Ramos (cell line): ENCODE data around the gene NPR1.
"Not testable (repeated sequence)": the region's sequence is repeated elsewhere in the genome, so short reads cannot be mapped to it uniquely, and the experiment has no call there.

Experiments
- in situ Hi-C: fragments of 300-500 bp; cut with MboI; formaldehyde crosslinking; loops from one replicate; pipeline ENCODE4 v1.14.3; 2022; ENCODE audit warnings: low sequenced_read_pairs; ENCODE audit not compliant: unreplicated experiment

NPR1 gene

DNA sequence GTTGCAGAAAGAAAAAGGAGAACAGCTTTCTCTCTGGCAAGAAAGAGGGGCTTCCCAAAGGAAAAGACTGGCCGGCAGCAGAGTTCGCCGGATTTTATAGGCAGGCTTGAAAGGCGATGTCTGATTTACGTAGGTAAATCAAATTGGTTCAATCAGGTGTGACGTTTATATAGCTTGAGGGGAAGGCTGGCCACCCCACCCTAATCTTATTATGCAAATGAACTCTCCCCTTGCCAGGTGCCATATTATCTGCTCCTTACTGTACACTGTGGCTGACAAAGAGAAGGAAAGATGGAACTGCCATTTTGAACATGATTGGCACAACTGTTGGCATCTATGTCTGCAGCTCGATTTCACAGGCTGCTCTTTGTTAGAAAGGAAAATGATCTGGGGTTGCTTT, 32.5 kb downstream of the NPR1 start:
- in situ Hi-C loops = no loop called here

DNA sequence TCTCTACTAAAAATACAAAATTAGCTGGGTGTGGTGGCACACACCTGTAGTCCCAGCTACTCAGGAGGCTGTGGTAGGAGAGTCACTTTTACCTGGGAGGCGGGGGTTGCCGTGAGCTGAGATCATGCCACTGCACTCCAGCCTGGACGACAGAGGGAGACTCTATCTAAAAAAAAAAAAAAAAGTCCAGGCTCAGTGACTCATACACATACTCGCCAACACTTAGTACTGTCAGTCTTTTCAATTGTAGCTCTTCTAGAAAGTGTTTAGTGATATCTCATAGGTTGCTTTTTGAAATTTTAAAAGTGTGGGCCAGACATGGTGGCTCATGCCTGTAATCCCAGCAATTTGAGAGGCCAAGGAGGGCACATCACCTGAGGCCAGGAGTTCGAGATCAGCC, 37.7 kb downstream of the NPR1 start:
- in situ Hi-C loops = not testable (repeated sequence)

DNA sequence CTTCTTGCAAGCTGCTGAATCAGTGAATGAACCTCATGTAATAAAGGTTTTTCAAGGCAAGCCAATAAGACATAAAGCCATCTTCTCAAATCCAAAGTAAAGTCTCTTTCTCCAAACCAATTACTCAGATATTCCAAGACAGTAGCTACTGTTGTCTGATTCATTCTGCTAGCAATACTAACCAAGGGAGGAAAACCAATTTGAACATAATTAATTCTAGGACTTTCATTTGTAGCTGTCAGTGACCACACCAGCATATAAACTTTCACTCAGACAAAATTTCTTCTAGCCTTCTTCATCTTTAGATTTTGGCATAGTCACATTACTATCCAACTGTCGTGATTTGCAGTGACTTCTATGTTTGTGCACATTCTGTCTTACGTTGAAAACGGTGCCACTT, 38.8 kb downstream of the NPR1 start:
- in situ Hi-C loops = no loop called here

DNA sequence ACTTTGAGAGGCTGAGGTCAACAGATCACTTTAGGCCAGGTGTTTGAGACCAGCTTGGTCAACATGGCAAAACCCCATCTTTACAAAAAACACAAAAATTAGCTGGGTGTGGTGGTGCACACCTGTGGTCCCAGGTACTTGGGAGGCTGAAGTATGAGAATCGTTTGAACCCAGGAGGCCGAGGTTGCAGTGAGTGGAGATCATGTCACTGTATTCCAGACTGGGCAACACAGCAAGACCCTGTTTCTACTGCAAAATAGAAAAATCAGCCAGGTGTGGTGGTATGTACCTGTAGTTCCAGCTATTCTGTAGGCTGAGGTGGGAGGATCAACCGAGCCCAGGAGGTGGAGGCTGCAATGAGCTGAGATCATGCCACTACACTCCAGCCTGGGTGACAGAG, 45.2 kb downstream of the NPR1 start:
- in situ Hi-C loops = no loop called here

DNA sequence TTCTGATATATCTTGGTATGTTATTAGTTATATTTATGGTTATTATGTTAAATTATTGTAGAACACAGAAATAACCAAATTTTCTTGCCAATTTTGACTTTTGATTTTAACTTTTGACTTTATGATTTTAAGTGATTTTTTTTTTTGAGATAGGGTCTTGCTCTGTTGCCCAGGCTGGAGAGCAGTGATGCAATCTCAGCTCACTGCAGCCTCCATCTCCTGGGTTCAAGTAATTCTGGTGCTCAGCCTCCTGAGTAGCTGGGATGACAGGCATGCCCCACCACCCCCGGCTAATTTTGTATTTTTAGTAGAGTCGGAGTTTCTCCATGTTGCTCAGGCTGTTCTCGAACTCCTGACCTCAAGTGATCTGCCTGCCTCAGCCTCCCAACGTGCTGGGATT, 46.1 kb downstream of the NPR1 start:
- in situ Hi-C loops = not testable (repeated sequence)

DNA sequence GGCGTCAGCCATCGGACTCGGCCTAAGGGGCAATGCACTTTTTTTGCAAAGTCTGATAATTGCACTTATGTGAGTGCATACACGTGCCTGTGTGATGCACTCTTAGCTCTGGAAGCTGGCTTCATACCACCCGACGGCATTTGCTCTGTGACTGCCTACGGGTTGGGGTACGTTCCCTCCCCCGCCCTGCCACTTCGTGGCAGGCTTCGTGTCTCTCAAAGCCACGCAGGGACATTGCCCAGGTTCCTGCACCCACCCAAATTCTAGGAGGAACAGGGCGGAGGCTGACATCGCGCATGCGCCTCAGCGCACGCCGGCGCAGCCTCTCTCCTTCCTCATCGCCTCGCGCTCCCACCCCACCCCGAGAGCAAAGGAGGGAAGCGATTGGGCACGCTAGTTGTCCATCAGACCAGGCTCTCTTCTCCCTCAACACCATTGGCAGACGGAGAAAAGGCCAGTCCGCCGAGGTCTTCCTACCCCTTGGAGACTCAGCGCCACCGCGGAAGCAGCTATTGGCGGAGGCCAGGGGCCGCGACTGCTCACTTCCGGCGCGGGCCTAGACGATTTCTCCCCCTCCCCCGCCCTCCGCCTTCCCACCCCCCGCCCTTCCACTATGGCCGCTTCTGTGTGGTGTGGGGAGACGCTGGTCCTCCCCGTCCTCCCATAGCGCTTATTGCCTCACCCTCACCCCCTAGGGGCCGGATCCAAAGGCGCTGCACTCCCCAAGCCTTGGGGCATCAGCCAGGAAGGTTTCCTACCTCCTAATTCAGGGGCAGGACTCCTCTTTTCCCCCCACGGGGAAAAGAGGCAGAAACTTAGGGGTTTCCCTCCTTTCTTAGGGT, 49.2 kb downstream of the NPR1 start, which contains the start of gene INTS3:
TSS of gene INTS3 (plus strand) at position 588 of the 842 bp plus-strand sequence. CDS start 585 bp downstream, outside the sequence.
- in situ Hi-C loops = no loop called here

DNA sequence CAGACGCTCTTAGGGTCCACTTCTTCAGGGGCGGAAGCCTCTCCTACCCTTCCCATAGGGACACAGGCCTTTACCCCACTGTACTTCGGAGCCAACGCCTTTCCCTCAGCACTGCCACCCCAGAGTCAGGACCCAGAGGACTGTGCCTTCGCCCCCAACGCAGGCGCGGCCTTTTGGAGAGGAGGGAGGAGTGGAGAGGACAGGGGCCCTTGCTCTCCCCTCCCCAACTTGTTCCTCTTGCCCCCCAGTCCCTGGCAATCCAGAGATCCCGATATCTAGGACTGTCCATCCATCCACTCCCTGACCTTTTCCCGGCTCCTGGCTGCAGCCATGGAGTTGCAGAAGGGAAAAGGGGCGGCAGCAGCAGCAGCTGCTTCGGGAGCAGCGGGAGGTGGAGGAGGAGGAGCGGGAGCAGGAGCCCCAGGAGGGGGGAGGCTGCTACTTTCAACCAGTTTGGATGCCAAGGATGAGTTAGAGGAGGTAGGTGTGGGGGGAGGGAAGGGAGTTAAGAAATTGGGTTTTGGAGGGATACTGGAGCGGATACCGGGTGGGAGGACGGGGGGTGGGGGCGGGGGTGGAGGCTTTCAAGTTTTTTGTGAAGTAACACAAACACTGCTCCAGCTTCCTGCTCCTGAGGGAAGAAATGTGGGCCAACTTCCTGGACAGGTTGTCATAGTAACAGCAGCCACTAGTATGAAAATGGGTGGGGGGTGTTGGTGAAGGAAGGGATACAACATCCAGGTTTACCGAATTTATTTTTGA, 50.0 kb downstream of the NPR1 start:
- in situ Hi-C loops = no loop called here

DNA sequence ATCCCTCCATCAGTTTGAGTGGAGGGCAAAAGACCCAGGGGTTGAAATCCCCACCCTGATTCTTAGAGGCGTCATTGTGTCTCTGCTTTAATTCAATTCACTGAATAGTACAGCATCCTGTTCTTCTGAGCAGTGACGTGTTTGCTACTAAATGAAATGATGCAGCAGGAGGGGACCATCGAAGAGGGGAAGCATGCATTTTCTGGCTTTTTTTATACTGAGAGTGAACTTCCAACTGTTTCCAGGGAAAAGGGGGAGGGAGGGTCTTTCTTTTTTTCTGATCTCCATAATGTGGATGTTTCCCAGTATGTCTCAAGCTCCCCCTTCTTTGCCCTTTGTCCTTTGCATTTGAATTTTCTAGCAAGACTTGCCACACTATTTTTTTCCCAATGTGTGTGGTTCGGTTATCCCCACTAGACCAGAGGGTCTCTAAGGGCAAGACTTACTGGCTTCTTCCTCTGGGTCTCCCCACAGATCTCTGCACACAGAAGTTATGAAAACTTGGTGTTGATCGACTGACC, 52.0 kb downstream of the NPR1 start:
- in situ Hi-C loops = no loop called here

DNA sequence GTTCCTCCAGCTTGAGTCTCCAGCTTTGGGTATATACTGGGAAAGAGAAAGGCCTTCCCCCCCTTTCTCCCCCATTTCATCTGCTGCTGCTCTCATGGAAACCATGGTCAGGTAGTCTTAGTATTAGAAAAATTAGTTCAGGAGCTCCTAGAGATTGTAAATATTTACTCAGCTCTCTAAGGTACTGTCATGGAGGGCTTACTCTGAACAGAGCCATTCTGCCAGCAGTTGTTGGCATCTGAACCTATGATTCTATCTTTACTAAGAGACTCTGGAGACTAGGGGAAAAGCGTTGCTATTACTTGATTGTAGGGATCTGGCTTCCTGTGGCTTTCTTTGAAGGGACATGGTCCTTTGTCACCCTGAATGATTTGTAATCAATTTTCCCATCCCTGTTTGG, 55.5 kb downstream of the NPR1 start:
- in situ Hi-C loops = no loop called here

DNA sequence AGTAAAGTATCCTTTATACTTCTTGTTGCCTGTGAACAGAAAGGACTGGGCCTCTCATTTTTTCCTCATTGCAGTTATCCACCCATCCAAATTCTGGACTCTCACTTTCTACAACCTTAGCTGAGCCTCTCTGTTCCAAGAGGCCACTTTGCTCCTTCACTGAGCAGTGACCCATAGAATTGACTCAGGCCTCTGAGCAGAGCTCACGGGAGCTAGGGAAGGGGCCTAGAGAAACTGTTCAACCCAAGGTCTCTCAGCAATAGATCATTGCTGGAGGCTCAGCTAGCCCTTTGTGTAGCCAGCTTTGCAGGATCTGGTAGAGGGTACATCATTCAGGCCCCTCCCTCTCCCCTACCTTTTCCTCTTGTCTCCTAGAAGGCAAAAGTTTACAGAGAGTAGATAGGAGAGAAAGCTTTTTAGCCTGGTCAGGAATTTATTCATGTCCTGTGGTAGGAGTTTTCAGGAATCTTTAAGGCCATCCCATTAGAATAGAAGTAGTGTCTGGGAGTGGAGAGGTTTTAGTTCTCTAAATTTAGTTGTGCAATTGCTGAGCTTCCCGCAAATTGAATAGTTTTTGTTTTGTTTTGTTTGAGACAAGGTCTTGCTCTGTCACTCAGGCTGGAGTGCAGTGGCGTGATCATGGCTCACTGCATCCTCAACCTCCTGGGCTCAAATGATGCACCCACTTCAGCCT, 56.1 kb downstream of the NPR1 start:
- in situ Hi-C loops = no loop called here

DNA sequence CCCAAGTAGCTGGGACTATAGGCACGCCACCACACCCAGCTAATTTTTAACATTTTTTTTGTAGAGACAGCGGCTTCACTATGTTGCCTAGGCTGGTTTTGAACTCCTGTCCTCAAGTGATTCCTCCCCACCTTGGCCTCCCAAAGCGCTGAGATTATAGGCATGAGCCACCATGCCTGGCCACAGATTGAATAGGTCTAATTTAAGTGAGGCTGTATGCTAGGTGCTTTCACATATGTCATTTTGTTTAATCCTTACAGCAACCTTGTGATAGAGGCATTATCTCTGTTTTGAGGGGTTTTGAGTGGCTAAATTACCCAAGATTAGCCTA, 56.6 kb downstream of the NPR1 start:
- in situ Hi-C loops = no loop called here

DNA sequence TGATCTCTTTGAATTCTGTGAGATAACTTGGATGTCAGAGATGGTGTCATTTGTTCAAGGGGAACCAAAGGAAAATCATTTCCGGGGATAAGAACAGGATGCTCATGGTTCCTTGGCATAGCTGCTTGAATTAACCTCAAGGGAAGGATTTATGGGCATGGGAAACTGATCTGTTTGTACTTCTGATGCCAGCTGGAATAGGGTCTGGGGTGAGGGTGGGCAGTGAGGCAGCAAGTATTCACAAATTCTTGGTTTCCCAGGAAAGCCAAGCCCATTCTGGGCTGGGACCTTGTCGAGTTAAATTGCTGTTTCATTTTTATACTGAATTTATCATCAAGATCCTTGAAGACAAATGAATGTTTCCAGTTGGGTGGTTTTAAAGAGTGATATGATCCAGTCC, 63.5 kb downstream of the NPR1 start:
- in situ Hi-C loops = loop anchor here (5.0 kb wide), 1 partner anchor 55 kb away; no protein-coding TSS in a partner anchor

DNA sequence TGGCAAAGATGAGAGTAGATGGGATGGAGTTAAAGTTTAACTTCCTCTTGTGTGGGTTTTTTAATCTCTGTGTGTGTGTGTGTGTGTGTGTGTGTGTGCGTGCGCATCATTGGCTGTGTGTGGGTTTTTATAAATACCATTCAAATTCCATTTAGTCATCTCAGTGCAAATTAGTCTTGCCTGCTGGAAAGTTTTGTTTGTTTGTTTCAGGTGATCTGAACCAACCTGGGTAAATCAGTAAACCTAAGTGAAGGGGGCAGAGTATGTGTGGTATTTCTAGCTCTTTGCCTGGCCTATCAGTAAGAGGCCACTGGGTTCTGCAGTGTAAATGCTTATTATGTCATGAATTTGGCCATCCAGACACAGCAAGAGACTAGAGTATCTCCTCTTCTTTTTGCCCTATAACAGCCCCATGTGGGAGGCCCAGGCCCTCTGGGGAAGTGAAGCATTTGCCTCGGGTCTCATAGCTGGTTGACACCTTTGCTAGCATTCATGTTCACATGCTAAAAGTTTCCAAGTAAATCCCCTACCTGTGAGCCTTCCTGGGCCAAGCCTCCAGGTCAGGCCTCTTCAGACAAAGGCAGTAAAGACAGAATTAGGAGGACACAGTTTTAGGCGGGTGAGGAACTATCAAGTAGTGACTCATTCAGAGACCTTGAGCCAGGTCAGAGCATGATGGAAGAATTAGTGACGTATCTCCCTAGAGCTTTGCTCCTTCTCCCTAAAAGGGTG, 64.1 kb downstream of the NPR1 start:
- in situ Hi-C loops = loop anchor here (5.0 kb wide), 1 partner anchor 55 kb away; no protein-coding TSS in a partner anchor
